GM12801 (cell line): ENCODE results near the gene TPSD1.

Experiments
- TF ChIP-seq, protein P1 (sequence below): IDR thresholded peaks from one replicate; pipeline ENCODE4 v1.5.1; 2011; ENCODE audit warnings: control low read depth; ENCODE audit not compliant: insufficient read length; ENCODE audit errors: extremely low read depth

TPSD1 gene

DNA sequence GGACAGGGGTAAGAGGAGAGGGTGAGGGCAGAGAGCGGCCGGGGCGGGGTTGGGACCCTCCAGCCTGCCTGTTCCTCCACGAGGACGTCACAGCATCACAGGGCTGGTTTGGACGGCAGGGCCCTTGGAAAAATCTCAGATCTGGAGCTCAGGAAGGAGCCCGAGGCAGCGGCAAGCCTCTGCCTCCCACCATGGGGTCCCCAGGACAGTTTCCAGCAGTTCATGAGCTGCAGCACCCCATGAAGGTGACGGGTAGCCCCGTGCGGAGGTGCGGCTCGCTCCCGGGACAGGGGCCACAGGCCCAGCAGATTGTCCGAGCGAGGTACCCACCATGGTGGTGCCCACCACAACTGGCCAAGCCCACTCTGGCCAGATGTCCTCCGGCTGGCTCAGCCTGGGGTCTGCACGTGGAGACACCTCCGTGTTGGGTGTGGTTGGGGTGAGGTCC lies 21.3 kb downstream of the TPSD1 start:
- TF ChIP-seq, protein P1, sequence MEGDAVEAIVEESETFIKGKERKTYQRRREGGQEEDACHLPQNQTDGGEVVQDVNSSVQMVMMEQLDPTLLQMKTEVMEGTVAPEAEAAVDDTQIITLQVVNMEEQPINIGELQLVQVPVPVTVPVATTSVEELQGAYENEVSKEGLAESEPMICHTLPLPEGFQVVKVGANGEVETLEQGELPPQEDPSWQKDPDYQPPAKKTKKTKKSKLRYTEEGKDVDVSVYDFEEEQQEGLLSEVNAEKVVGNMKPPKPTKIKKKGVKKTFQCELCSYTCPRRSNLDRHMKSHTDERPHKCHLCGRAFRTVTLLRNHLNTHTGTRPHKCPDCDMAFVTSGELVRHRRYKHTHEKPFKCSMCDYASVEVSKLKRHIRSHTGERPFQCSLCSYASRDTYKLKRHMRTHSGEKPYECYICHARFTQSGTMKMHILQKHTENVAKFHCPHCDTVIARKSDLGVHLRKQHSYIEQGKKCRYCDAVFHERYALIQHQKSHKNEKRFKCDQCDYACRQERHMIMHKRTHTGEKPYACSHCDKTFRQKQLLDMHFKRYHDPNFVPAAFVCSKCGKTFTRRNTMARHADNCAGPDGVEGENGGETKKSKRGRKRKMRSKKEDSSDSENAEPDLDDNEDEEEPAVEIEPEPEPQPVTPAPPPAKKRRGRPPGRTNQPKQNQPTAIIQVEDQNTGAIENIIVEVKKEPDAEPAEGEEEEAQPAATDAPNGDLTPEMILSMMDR = no peak

DNA sequence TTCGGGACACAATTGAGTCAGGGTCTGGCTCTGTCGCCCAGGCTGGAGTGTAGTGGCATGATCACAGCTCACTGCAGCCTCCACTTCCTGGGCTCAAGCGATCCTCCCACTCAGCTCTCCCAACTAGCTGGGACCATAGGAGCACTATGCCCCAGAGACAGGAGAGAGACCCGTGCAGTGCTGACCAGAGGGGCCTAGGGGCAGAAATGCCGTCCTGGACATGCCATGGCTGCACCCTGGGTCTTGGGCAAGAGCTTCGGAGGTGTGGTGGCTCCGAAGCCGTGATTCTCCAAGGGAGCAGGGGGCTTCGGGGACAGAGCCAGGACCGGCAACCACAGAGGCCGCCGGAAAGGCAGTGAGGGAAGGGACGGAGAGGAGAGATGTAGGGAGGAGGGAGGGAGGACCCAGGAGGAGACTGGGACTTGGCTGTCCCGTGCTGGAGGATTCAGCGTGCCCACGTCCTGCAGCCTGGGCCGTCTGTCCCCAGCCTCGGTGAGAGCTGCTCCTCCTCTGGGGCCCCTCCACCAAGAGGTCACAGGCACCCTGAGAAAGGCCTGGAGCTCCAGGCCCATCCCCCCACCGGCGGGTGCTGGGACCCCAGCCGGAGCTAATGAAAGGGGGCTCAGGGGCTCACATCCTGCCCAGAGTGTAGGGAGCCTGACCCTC lies 21.9 kb downstream of the TPSD1 start:
- TF ChIP-seq, protein P1 = no peak

DNA sequence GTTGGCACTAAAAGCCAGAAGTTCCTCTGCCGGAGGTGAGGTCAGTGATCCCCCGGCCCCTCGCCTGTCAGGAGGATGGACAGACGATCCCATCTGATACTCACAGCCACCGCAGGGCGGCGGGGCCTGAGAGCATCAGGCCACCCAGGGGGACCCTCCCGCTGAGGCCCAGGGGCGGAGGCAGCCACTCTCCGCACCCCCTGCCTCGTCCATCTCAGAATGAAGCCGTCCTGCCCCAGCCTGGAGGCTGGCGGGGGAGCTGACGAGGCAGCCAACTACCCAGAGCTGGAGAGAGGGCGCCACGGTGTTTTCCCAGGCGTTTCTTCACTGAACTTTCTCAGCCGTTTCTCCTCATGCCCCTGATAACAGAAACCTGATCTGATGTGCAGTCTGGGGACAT lies 22.6 kb downstream of the TPSD1 start:
- TF ChIP-seq, protein P1 = no peak

DNA sequence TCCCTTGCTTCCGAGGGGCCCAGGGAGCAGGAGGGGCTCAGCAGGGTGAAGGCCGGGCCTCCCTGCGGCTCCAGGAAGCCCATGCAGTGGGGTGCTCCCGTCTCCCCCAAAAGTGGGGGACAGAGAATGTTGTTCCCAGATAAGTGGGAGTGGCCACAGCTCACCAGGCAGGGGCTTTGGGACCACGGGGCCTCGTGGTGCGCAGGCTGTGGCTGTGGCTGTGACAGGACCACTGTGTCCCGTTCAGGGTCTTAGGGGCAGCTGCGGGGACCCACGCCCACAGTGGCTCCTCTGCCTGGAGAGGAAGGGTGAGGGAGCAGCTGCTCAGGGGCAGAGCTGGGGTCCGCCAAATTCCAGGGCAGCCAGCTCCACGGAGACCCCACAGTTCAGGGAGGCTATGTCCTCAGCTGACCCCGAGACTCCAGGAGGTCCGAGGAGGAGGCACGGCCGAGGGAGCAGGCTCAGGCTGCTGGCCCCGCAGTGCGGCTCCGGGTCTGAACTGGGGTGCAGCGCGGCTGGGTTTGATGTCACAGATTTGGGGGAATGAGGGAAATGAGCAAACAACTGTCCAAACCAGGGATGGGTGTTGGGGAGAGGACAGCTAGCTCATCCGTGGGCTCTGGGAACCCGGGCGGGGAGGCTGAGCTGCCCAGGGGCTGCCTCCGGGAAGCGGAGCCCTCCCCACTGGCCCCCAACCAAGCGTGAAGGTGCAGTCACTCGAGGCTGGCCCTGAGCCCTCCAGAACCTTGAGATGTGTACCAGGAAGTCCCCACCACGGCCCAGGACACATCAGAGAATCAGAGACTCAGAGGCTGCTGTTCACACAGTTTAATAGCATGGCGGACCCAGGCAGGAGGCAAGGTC lies 23.4 kb downstream of the TPSD1 start:
- TF ChIP-seq, protein P1 = no peak

DNA sequence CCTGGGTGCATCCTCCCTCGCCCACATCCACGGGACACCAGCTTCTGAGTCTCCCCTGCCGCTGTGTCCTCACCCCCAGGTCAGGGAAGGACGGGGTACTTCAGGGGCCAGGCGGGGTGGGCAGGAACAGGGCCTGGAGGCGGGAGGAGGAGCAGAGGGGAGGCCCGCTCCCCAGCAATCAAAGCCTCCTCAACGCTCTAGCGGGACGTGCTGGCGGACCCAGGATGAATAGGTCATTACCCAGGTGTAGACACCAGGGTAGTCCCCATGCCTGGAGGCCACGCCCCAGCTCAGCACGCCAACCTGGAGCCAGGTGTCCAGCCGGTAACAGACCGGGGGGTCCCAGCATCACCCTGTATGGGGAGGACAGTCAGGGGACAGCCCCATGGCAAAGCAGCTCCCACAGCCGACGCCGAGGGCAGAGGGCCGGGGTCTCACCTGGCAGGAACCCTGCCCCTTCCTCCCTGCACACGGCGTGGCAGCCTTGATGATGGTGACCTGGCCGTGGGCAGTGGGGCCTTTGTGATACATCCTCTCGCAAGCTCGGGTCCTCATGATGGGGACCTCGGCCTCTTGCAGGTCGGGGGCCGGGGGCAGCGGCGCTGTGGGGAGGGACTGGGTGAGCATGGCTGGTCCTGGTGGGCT lies 24.2 kb downstream of the TPSD1 start:
- TF ChIP-seq, protein P1 = no peak

DNA sequence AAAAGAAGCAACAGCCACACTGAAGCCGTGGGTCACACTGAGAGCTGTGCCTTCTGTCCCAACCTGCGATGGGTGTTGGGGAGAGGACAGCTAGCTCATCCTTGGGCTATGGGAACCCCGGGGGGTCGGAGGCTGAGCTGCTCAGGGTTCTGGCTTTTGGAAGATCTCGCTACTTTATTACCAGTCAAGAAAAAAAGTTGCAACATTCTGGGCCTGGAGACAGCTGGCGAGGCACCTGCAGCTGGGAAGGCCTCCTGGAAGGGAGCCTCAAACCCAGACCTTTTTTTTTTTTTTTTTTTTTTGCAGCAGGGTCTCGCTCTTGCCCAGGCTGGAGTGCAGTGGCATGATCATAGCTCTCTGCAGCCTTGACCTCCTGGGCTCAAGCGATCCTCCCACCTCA lies 24.9 kb downstream of the TPSD1 start:
- TF ChIP-seq, protein P1 = no peak

DNA sequence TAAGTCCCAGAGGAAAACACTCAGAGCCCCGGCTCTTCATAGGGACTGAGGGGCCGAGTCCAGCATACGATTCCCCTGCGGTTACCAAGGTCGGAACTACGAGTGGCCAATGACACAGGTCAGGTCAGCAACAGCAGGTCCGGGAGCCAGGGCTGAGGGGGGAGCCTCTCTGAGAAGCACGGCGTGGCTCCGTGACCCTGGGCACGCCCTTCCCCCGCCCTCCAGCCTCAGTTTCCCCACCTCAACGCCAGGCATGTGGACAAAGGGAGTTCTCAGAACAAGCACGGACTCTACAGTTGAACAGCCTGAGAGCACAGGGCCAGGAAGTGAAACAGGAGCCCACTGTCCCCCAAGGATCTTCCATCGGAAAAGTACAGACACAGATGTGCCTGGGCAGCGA lies 25.6 kb downstream of the TPSD1 start:
- TF ChIP-seq, protein P1 = no peak
